ENCODE measurements around the gene C1orf115. TPM values are rescaled to one million over a fixed set of nuclear protein-coding genes. Genes with fewer than 3 reads are reported as not detected.

The C1orf115 gene
- total RNA-seq: 10 to 100 TPM; 10.0 to 24.5 (median 14.8) TPM

- Histone ChIP-seq H3K4me3 (peak within 1 kb of the TSS; percentile 83), H3K4me1 (peaks cover 13% of the 10 kb centered on the region), H3K27ac (peak within 1 kb of the TSS; percentile 67), H3K9me3 (no peaks in the 10 kb centered on the region), H3K27me3 (peaks cover 7% of the 10 kb centered on the region), H3K36me3 (no peaks in the 10 kb centered on the region)
- 15% methylated on average over 21 of the region's 96 CpGs for WGBS
- DNase-seq (ENCODE audit: low spot score in 2 of 2): peak in 1 of 2 donors; percentile 72
- TF ChIP-seq CTCF (IDR thresholded peaks at IDR 0.05) (peak; percentile 77 to 97), POLR2AphosphoS5 (IDR thresholded peaks at IDR 0.05) (no peak), POLR2A (IDR thresholded peaks at IDR 0.05) (no peak), EP300 (IDR thresholded peaks at IDR 0.05) (no peak)
Observed at GRCh38 chr1:220690140-220691052, at the start of gene C1orf115. C1orf115 (plus strand) TSS chr1:220690363; CDS start chr1:220690403, 40 bp downstream.

GRCh38 chr1:220642285-220642684, 47.9 kb upstream of the C1orf115 start:
- 100% methylated on average over 2 of the region's 4 CpGs for WGBS
- no peaks in the 10 kb centered on the region for H3K9me3 ChIP-seq
- no peaks in the 10 kb centered on the region for H3K27me3 ChIP-seq
- no peaks in the 10 kb centered on the region for H3K4me1 ChIP-seq
- no peak overlapping the region for H3K27ac ChIP-seq
- peaks cover 6% of the 10 kb centered on the region for H3K36me3 ChIP-seq
- DNase-seq (ENCODE audit: low spot score in 2 of 2): no peak
- TF ChIP-seq POLR2AphosphoS5 (IDR thresholded peaks at IDR 0.05): no peak
- TF ChIP-seq CTCF (IDR thresholded peaks at IDR 0.05): no peak
- TF ChIP-seq EP300 (IDR thresholded peaks at IDR 0.05): no peak
- TF ChIP-seq POLR2A (IDR thresholded peaks at IDR 0.05): no peak
- no peak overlapping the region for H3K4me3 ChIP-seq

GRCh38 chr1:220652995-220653394, 37.2 kb upstream of the C1orf115 start:
- no peaks in the 10 kb centered on the region for H3K9me3 ChIP-seq
- H3K4me3 ChIP-seq: no peak overlapping the region
- TF ChIP-seq EP300 (IDR thresholded peaks at IDR 0.05): no peak
- TF ChIP-seq CTCF (IDR thresholded peaks at IDR 0.05): no peak
- TF ChIP-seq POLR2AphosphoS5 (IDR thresholded peaks at IDR 0.05): no peak
- no peak for TF ChIP-seq POLR2A (IDR thresholded peaks at IDR 0.05)
- no peaks in the 10 kb centered on the region for H3K4me1 ChIP-seq
- no peak overlapping the region for H3K27ac ChIP-seq
- no peak for DNase-seq (ENCODE audit: low spot score in 2 of 2)
- 97% methylated on average over 13 of the region's 13 CpGs for WGBS
- no peaks in the 10 kb centered on the region for H3K27me3 ChIP-seq
- H3K36me3 ChIP-seq: peaks cover 11% of the 10 kb centered on the region

- Histone ChIP-seq H3K4me1 (no peaks in the 10 kb centered on the region), H3K27ac (no peak overlapping the region), H3K36me3 (peaks cover 11% of the 10 kb centered on the region), H3K9me3 (no peaks in the 10 kb centered on the region), H3K4me3 (no peak overlapping the region), H3K27me3 (no peaks in the 10 kb centered on the region)
- DNase-seq (ENCODE audit: low spot score in 2 of 2): no peak
- WGBS: 92% methylated on average over 1 of the region's 1 CpG
- no peak for TF ChIP-seq EP300 (IDR thresholded peaks at IDR 0.05)
- TF ChIP-seq POLR2A (IDR thresholded peaks at IDR 0.05): no peak
- no peak for TF ChIP-seq CTCF (IDR thresholded peaks at IDR 0.05)
- no peak for TF ChIP-seq POLR2AphosphoS5 (IDR thresholded peaks at IDR 0.05)
Observed at GRCh38 chr1:220655509-220655908, 34.7 kb upstream of the C1orf115 start.

GRCh38 chr1:220655961-220656740, 34.0 kb upstream of the C1orf115 start:
- Histone ChIP-seq H3K36me3 (peaks cover 11% of the 10 kb centered on the region), H3K27me3 (no peaks in the 10 kb centered on the region), H3K4me3 (no peak overlapping the region), H3K9me3 (no peaks in the 10 kb centered on the region), H3K27ac (no peak overlapping the region), H3K4me1 (no peaks in the 10 kb centered on the region)
- no peak for TF ChIP-seq CTCF (IDR thresholded peaks at IDR 0.05)
- TF ChIP-seq POLR2A (IDR thresholded peaks at IDR 0.05): no peak
- no peak for TF ChIP-seq POLR2AphosphoS5 (IDR thresholded peaks at IDR 0.05)
- TF ChIP-seq EP300 (IDR thresholded peaks at IDR 0.05): no peak
- no peak for DNase-seq (ENCODE audit: low spot score in 2 of 2)
